ENCODE data around the gene CTBP1. TPM values are rescaled to one million over a fixed set of nuclear protein-coding genes. Genes with fewer than 3 reads are reported as not detected.

CTBP1 gene
- total RNA-seq, 1 experiment from 2014 or later = 223 TPM

GRCh38 chr4:1296324-1297022, 47.5 kb upstream of the CTBP1 start:
- H3K9ac ChIP-seq (ENCODE audit: low read length) = no peak overlapping the region
- no peak overlapping the region for H3K27ac ChIP-seq (ENCODE audit: low read length)
- H3K79me2 ChIP-seq (ENCODE audit: low read length) = peaks cover 90% of the 10 kb centered on the region

GRCh38 chr4:1295405-1296055, 46.6 kb upstream of the CTBP1 start:
- Histone ChIP-seq H3K4me3 (ENCODE audit: low read length) (no peak overlapping the region), H3K4me1 (ENCODE audit: insufficient read depth, low read length) (peaks cover 10% of the 10 kb centered on the region), H3K36me3 (ENCODE audit: low read depth, low read length) (no peaks in the 10 kb centered on the region; the same call in 1 of the 2 replicates), H3K27ac (ENCODE audit: low read length) (no peak overlapping the region), H3K9me3 (ENCODE audit: low read length) (no peaks in the 10 kb centered on the region), H3K9me2 (replicated peaks; ENCODE audit: low read length) (no peaks in the 10 kb centered on the region), H3K27me3 (ENCODE audit: low read length) (no peaks in the 10 kb centered on the region), H4K20me1 (ENCODE audit: low read length) (peaks cover 25% of the 10 kb centered on the region), H3K79me2 (ENCODE audit: low read length) (peaks cover 90% of the 10 kb centered on the region), H2AFZ (ENCODE audit: low read length) (no peak overlapping the region), H3K9ac (ENCODE audit: low read length) (no peak overlapping the region), H3F3A (ENCODE audit: low read length, unreplicated experiment) (no peaks in the 10 kb centered on the region), H3K4me2 (ENCODE audit: low read length) (no peak overlapping the region)
- ATAC-seq (no peak), DNase-seq (no peak)
- no TSS peak for BruUV-seq (replicated peaks)
- POLR2A ChIA-PET (ENCODE audit: unreplicated experiment) = no interaction called here
- TF ChIP-seq EZH2 (IDR thresholded peaks at IDR 0.05; ENCODE audit: low read length, unreplicated experiment) = no peak
- no peak for TF ChIP-seq CTCF (conservative IDR thresholded peaks at IDR 0.05; ENCODE audit: low read depth, low read length)
- TF ChIP-seq EZH2phosphoT487 (IDR thresholded peaks at IDR 0.05; ENCODE audit: borderline replicate concordance, low read length) = no peak
- CTCF ChIA-PET = interaction anchor here (0.6 kb wide), 1 partner anchor 19 kb away, joined by 3 read pairs; no protein-coding TSS in a partner anchor
- intact Hi-C loops (cut with micrococcal nuclease) = no loop called here

More at GRCh38 chr4:1296324-1297022, 47.5 kb upstream of the CTBP1 start:
- POLR2A ChIA-PET (ENCODE audit: unreplicated experiment) = no interaction called here
- no peak for DNase-seq
- H2AFZ ChIP-seq (ENCODE audit: low read length) = no peak overlapping the region
- BruUV-seq (replicated peaks) = no TSS peak
- no peaks in the 10 kb centered on the region; the same call in 1 of the 2 replicates for H3K36me3 ChIP-seq (ENCODE audit: low read depth, low read length)
- peaks cover 19% of the 10 kb centered on the region for H4K20me1 ChIP-seq (ENCODE audit: low read length)
- CTCF ChIA-PET = no interaction called here
- H3K27me3 ChIP-seq (ENCODE audit: low read length) = no peaks in the 10 kb centered on the region
- intact Hi-C loops (cut with micrococcal nuclease) = no loop called here
- no peak overlapping the region for H3K4me2 ChIP-seq (ENCODE audit: low read length)
- no peaks in the 10 kb centered on the region for H3K9me3 ChIP-seq (ENCODE audit: low read length)
- no peak overlapping the region for H3K4me3 ChIP-seq (ENCODE audit: low read length)
- TF ChIP-seq EZH2phosphoT487 (IDR thresholded peaks at IDR 0.05; ENCODE audit: borderline replicate concordance, low read length) (no peak), EZH2 (IDR thresholded peaks at IDR 0.05; ENCODE audit: low read length, unreplicated experiment) (no peak), CTCF (conservative IDR thresholded peaks at IDR 0.05; ENCODE audit: low read depth, low read length) (no peak)
- peaks cover 4% of the 10 kb centered on the region for H3K4me1 ChIP-seq (ENCODE audit: insufficient read depth, low read length)
- no peaks in the 10 kb centered on the region for H3K9me2 ChIP-seq (replicated peaks; ENCODE audit: low read length)
- no peaks in the 10 kb centered on the region for H3F3A ChIP-seq (ENCODE audit: low read length, unreplicated experiment)
- no peak for ATAC-seq

GRCh38 chr4:1294891-1295290, 46.0 kb upstream of the CTBP1 start:
- ChIA-PET POLR2A (ENCODE audit: unreplicated experiment) (no interaction called here), CTCF (interaction anchor here (0.6 kb wide), 1 partner anchor 20 kb away, joined by 3 read pairs; no protein-coding TSS in a partner anchor)
- Histone ChIP-seq H3K9me3 (ENCODE audit: low read length) (no peaks in the 10 kb centered on the region), H3K9me2 (replicated peaks; ENCODE audit: low read length) (no peaks in the 10 kb centered on the region), H3K4me1 (ENCODE audit: insufficient read depth, low read length) (peaks cover 10% of the 10 kb centered on the region), H3F3A (ENCODE audit: low read length, unreplicated experiment) (no peaks in the 10 kb centered on the region), H3K27me3 (ENCODE audit: low read length) (no peaks in the 10 kb centered on the region), H2AFZ (ENCODE audit: low read length) (no peak overlapping the region), H3K27ac (ENCODE audit: low read length) (no peak overlapping the region), H3K9ac (ENCODE audit: low read length) (no peak overlapping the region), H3K4me2 (ENCODE audit: low read length) (no peak overlapping the region), H3K79me2 (ENCODE audit: low read length) (peaks cover 90% of the 10 kb centered on the region), H3K4me3 (ENCODE audit: low read length) (no peak overlapping the region), H3K36me3 (ENCODE audit: low read depth, low read length) (no peaks in the 10 kb centered on the region; the same call in 1 of the 2 replicates), H4K20me1 (ENCODE audit: low read length) (peaks cover 20% of the 10 kb centered on the region)
- ATAC-seq (no peak), DNase-seq (no peak)
- no TSS peak for BruUV-seq (replicated peaks)
- intact Hi-C loops (cut with micrococcal nuclease) = no loop called here
- TF ChIP-seq CTCF (conservative IDR thresholded peaks at IDR 0.05; ENCODE audit: low read depth, low read length) (no peak), EZH2 (IDR thresholded peaks at IDR 0.05; ENCODE audit: low read length, unreplicated experiment) (no peak), EZH2phosphoT487 (IDR thresholded peaks at IDR 0.05; ENCODE audit: borderline replicate concordance, low read length) (no peak)

All from PC-3 (cell line).